IPS DF 6.9 (cell line): ENCODE measurements around the gene EBLN1.
"Not testable (repeated sequence)": the region's sequence is repeated elsewhere in the genome, so short reads cannot be mapped to it uniquely, and the experiment has no call there.

Source experiments
- DNase-seq: peaks from one replicate; pipeline ENCODE4 v3.0.0-alpha.2; 2013; ENCODE audit warnings: low read depth, low spot score
- H3K27ac ChIP-seq: one replicate; pipeline ENCODE4 v1.5.1; 2013; ENCODE audit warnings: low read length, control low read depth
- H3K27me3 ChIP-seq: 2 replicates; pipeline ENCODE4 v1.6.1; 2013; ENCODE audit warnings: mild to moderate bottlenecking, low read length; ENCODE audit not compliant: control insufficient read depth, insufficient read depth
- H3K36me3 ChIP-seq: 2 replicates; pipeline ENCODE4 v1.6.1; 2013; ENCODE audit warnings: low read length; ENCODE audit not compliant: control insufficient read depth, insufficient read depth
- H3K4me1 ChIP-seq: 2 replicates; pipeline ENCODE4 v1.6.1; 2013; ENCODE audit warnings: low read length; ENCODE audit not compliant: control insufficient read depth, insufficient read depth
- H3K4me3 ChIP-seq: 2 replicates; pipeline ENCODE4 v1.5.1; 2013; ENCODE audit warnings: mild to moderate bottlenecking, low read length
- H3K9me3 ChIP-seq: 2 replicates; pipeline ENCODE4 v1.6.1; 2013; ENCODE audit warnings: low read length, inconsistent platforms; ENCODE audit not compliant: control insufficient read depth, insufficient read depth
- WGBS: extraction: QIAGEN DNeasy Blood & Tissue Kit; methylation state at CpG from one replicate; pipeline ENCODE4 v1.1.7; 2013; ENCODE audit warnings: mixed read lengths, missing lambda C conversion rate; ENCODE audit not compliant: insufficient read length, insufficient coverage; 5-methylcytosine and 5-hydroxymethylcytosine counted together

EBLN1 gene

DNA sequence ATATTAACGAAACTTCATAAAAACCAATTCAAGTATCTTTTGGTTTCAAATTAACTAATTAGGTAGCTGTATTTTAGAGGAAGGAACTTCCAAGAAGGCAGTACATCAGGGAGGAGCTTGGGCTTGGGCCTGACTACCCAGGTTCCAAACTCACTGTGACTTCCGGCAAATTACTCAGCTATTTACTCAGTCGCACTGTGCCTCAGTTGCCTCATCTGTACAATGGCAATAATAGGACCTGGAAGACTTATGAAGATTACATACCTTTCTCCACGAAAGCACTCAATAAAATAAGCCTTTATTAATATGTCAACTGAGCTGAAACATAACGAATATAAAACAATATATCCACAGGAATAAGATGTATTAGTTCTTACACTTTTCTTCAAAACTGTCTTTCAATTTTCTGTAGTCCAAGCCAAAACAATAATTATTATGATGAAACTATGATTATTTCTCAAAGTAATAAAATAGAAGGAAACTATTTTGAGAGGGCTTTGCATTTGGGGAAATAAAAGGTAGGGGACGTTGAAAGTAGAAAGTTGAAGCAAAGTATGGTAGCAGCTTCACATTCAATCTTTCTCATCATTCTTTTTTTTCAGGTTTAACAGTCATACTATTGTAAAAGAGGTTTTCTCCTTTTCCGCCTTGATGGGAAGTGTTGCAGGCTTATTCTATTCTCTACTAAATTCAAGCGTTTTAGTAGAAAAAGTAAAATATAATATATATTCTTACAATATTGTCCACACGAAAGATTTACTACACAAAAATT lies 10.5 kb upstream of the EBLN1 start:
- H3K36me3 ChIP-seq = no peaks in the 10 kb centered on the region
- no CpG with 5 or more reads among the region's 9 CpGs for WGBS
- no peaks in the 10 kb centered on the region for H3K27me3 ChIP-seq
- H3K9me3 ChIP-seq = no peaks in the 10 kb centered on the region
- no peak for DNase-seq
- 0 out of 2 replicates have a peak, but pooled peaks cover 2% of the 10 kb centered on the region for H3K4me1 ChIP-seq
- H3K4me3 ChIP-seq = peak overlapping the region; percentile 93; the same call in 1 of the 2 replicates
- H3K27ac ChIP-seq = no peak overlapping the region

- DNase-seq = no peak
- Histone ChIP-seq H3K4me3 (no peak overlapping the region), H3K9me3 (no peaks in the 10 kb centered on the region), H3K27ac (no peak overlapping the region), H3K4me1 (0 out of 2 replicates have a peak, but pooled peaks cover 2% of the 10 kb centered on the region), H3K36me3 (no peaks in the 10 kb centered on the region), H3K27me3 (no peaks in the 10 kb centered on the region)
- no CpG with 5 or more reads among the region's 2 CpGs for WGBS
Measured at GRCh38 chr10:22226599-22226998, 8.8 kb upstream of the EBLN1 start.

DNA sequence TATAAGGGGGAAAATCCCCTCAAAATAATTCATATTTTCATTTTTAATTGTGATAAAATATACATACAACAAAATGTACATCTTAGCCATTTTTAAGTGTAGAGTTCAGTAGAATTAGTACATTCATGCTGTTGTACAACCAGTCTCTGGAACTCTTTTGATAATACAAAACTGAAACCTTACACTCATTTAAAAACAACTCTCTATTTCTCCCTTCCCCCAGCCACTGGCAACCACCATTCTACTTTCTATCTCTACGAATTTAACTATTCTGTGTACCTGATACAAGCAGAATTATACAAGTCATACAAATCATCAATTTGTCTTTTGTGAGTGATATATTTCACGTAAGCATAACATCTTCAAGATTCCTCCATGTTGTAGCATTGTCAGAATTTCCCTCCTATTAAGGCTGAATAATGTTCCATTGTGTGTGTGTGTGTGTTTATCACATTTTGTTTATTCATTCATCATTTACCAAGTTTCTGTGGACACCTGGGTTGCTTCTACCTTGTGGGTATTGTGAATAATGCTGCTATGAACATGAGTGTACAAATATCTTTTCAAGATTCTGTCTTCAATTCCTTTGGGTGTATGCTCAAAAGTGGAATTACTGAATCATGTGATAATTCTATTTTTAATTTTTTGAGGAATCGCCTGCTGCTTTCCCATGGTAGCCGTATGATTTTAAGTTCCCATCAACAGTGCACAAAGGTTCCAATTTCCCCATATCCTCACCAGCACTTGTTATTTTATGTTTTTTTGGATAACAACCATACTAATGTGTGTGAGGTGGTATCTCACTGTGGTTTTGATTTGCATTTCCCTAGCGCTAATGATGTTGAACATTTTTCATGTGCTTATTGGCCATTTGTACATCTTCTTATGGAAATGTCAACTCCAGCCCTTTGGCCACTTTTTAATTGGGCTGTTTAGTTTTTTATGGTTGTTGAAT lies 4.7 kb upstream of the EBLN1 start:
- Histone ChIP-seq H3K27ac (no peak overlapping the region), H3K27me3 (no peaks in the 10 kb centered on the region), H3K4me3 (no peak overlapping the region), H3K9me3 (no peaks in the 10 kb centered on the region), H3K4me1 (no peaks in the 10 kb centered on the region), H3K36me3 (no peaks in the 10 kb centered on the region)
- WGBS = no CpG with 5 or more reads among the region's 5 CpGs
- no peak for DNase-seq

DNA sequence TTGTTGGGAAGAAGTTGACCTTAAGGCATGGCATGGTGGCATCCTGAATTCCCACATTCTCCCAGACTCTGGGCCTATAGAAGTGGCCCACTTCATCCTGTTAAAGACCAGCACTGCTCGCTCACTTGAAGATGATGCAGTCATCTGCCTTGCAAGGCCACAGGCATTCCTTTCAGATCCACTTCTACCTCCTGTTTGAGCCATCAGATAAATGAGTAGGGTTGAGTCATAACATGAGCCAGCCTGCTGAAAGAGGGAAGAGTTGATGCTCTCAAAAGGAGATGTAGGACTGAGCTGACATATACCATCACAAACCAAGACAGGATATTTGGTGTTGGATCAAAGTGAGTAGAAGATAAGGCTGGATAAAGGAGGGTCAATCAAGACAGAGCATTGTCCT lies 1.5 kb upstream of the EBLN1 start:
- H3K36me3 ChIP-seq = no peaks in the 10 kb centered on the region
- no peaks in the 10 kb centered on the region for H3K9me3 ChIP-seq
- no peak for DNase-seq
- H3K27me3 ChIP-seq = no peaks in the 10 kb centered on the region
- no CpG with 5 or more reads among the region's 1 CpG for WGBS
- H3K4me3 ChIP-seq = no peak overlapping the region
- no peaks in the 10 kb centered on the region for H3K4me1 ChIP-seq
- no peak overlapping the region for H3K27ac ChIP-seq

DNA sequence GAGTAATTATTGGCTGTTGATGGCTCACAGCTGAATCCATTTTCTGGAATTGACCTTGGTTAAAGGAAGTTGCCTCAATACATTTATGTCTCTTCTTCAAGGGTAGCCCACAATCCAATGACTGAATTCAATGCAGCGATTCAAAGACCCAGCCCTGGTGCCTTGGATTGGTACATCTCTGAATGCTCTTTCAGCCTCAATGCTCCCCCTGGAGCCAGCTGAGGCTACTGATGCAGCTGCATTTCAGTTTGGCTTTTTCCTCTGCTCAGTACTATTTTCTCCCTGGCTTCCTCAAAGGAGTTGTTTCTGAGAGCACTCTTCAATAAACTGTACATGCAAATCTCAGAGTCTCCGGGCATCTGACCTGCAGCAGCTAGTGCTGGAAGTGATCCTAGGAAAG lies 633 bp upstream of the EBLN1 start:
- no peak for DNase-seq

DNA sequence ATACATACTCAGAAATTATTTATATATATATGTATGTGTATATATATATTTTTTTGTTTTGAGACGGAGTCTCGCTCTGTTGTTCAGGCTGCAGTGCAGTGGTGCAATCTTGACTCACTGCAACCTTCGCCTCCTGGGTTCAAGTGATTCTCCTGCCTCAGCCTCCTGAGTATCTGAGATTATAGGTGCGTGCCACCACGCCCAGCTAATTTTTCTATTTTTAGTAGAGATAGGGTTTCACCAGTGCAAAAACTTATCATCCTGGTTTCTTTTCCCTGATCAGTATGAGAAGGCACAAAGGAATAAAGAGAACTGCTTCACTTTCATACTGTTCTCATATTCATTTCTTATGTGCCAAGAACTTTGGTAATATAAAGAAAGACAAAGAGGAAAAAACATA lies 731 bp downstream of the EBLN1 start:
- DNase-seq, H3K27ac ChIP-seq, H3K27me3 ChIP-seq, H3K9me3 ChIP-seq, H3K4me3 ChIP-seq, H3K4me1 ChIP-seq, H3K36me3 ChIP-seq: not testable (repeated sequence)
- WGBS = no CpG with 5 or more reads among the region's 5 CpGs

More for the DNA sequence above, 633 bp upstream of the EBLN1 start:
- no peaks in the 10 kb centered on the region for H3K4me1 ChIP-seq
- no peaks in the 10 kb centered on the region for H3K36me3 ChIP-seq
- no peaks in the 10 kb centered on the region for H3K27me3 ChIP-seq
- H3K4me3 ChIP-seq = no peak overlapping the region
- WGBS = no CpG with 5 or more reads among the region's 2 CpGs
- H3K9me3 ChIP-seq = no peaks in the 10 kb centered on the region
- no peak overlapping the region for H3K27ac ChIP-seq

- H3K9me3 ChIP-seq = no peaks in the 10 kb centered on the region
- no peak overlapping the region for H3K4me3 ChIP-seq
- H3K27ac ChIP-seq = no peak overlapping the region
- no peak for DNase-seq
- H3K27me3 ChIP-seq = no peaks in the 10 kb centered on the region
- no peaks in the 10 kb centered on the region for H3K4me1 ChIP-seq
- no peaks in the 10 kb centered on the region for H3K36me3 ChIP-seq
- WGBS = no CpG with 5 or more reads among the region's 5 CpGs
Measured at GRCh38 chr10:22210267-22210666, 7.5 kb downstream of the EBLN1 start.

GRCh38 chr10:22193945-22194344 lies 23.9 kb downstream of the EBLN1 start:
- no peak overlapping the region for H3K27ac ChIP-seq
- DNase-seq = no peak
- H3K36me3 ChIP-seq = no peaks in the 10 kb centered on the region
- no peak overlapping the region for H3K4me3 ChIP-seq
- H3K9me3 ChIP-seq = no peaks in the 10 kb centered on the region
- WGBS = no CpG with 5 or more reads among the region's 2 CpGs
- no peaks in the 10 kb centered on the region for H3K27me3 ChIP-seq
- no peaks in the 10 kb centered on the region for H3K4me1 ChIP-seq

DNA sequence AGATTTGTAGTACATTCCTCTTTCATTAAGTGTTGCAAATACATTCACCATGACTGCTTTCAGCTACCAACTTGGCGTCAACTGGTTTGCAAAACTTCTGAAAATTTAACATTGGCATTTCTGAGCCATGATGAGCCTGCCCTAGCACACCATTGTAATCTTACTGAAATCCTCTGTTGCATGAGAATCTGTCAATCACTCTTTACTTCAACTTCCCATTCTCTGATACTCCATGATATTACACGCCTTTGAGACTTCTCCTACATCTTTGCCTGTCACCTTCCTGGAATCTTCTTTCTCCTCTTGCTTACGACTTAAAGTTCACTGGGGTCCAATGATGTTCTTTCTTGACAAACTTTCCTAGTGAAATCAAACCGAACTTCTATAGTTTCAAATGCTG lies 32.2 kb downstream of the EBLN1 start:
- H3K27me3 ChIP-seq = no peaks in the 10 kb centered on the region
- no peaks in the 10 kb centered on the region for H3K9me3 ChIP-seq
- no peak overlapping the region for H3K4me3 ChIP-seq
- no peak for DNase-seq
- no peaks in the 10 kb centered on the region for H3K4me1 ChIP-seq
- no peaks in the 10 kb centered on the region for H3K36me3 ChIP-seq
- WGBS = no CpG with 5 or more reads among the region's 4 CpGs
- H3K27ac ChIP-seq = no peak overlapping the region

GRCh38 chr10:22183771-22184461 lies 33.9 kb downstream of the EBLN1 start:
- DNase-seq = no peak
- no peaks in the 10 kb centered on the region for H3K4me1 ChIP-seq
- H3K36me3 ChIP-seq = no peaks in the 10 kb centered on the region
- H3K27me3 ChIP-seq = no peaks in the 10 kb centered on the region
- H3K9me3 ChIP-seq = no peaks in the 10 kb centered on the region
- H3K27ac ChIP-seq = no peak overlapping the region
- no CpG with 5 or more reads among the region's 5 CpGs for WGBS
- H3K4me3 ChIP-seq = no peak overlapping the region
